Measurements from ENCODE around the gene FAM168A. TPM values are rescaled to one million over a fixed set of nuclear protein-coding genes. Genes with fewer than 3 reads are reported as not detected.
"Not testable (repeated sequence)": the region's sequence is repeated elsewhere in the genome, so short reads cannot be mapped to it uniquely, and the experiment has no call there.

The FAM168A gene
- polyA plus RNA-seq, 4 donors, result 5.4 to 18.8 (median 9.9) TPM

- H3K4me3 ChIP-seq (ENCODE audit: low read depth in 1 of 3, low read length in 3 of 3), result no peak overlapping the region
- H3K27ac ChIP-seq (ENCODE audit: low read depth in 1 of 3, low read length in 2 of 3), result no peak overlapping the region
- DNase-seq (no peak), FAIRE-seq (no peak)
- WGBS, 3 donors, result 97 to 98% (median 97%) methylated on average over 2 of the region's 2 CpGs
- peaks cover 0 to 1% (median 0%) of the 10 kb centered on the region in 3 donors for H3K4me1 ChIP-seq (ENCODE audit: control insufficient read depth in 3 of 3, insufficient read depth in 2 of 3, low read depth in 1 of 3, low read length in 2 of 3)
- peaks cover 0 to 4% of the 10 kb centered on the region in 2 donors for H3K9me3 ChIP-seq (ENCODE audit: control insufficient read depth in 2 of 2, insufficient read depth in 1 of 2, low read depth in 1 of 2, low read length in 1 of 2)
- no peaks in the 10 kb centered on the region for H3K27me3 ChIP-seq (ENCODE audit: control insufficient read depth in 3 of 3, insufficient read depth in 3 of 3, low read length in 3 of 3)
- H3K36me3 ChIP-seq (ENCODE audit: control insufficient read depth in 3 of 3, insufficient read depth in 2 of 3, low read depth in 1 of 3, low read length in 3 of 3), result peaks cover 0 to 4% (median 0%) of the 10 kb centered on the region in 3 donors
Observed at GRCh38 chr11:73452726-73453125, 145.2 kb downstream of the FAM168A start.

- Histone ChIP-seq H3K9me3 (ENCODE audit: control insufficient read depth in 2 of 2, insufficient read depth in 1 of 2, low read depth in 1 of 2, low read length in 1 of 2) (peaks cover 0 to 4% of the 10 kb centered on the region in 2 donors), H3K36me3 (ENCODE audit: control insufficient read depth in 3 of 3, insufficient read depth in 2 of 3, low read depth in 1 of 3, low read length in 3 of 3) (peaks cover 0 to 4% (median 0%) of the 10 kb centered on the region in 3 donors), H3K4me3 (ENCODE audit: low read depth in 1 of 3, low read length in 3 of 3) (no peak overlapping the region), H3K27me3 (ENCODE audit: control insufficient read depth in 3 of 3, insufficient read depth in 3 of 3, low read length in 3 of 3) (no peaks in the 10 kb centered on the region), H3K4me1 (ENCODE audit: control insufficient read depth in 3 of 3, insufficient read depth in 2 of 3, low read depth in 1 of 3, low read length in 2 of 3) (peaks cover 0 to 1% (median 0%) of the 10 kb centered on the region in 3 donors), H3K27ac (ENCODE audit: low read depth in 1 of 3, low read length in 2 of 3) (no peak overlapping the region)
- FAIRE-seq, result no peak
- peak in 1 of 2 donors; percentile 6 for DNase-seq
Observed at GRCh38 chr11:73451896-73452295, 146.0 kb downstream of the FAM168A start.

- no peak overlapping the region for H3K27ac ChIP-seq (ENCODE audit: low read depth in 1 of 3, low read length in 2 of 3)
- no peak for FAIRE-seq
- DNase-seq, result no peak
- peaks cover 1 to 9% (median 3%) of the 10 kb centered on the region in 3 donors for H3K4me1 ChIP-seq (ENCODE audit: control insufficient read depth in 3 of 3, insufficient read depth in 2 of 3, low read depth in 1 of 3, low read length in 2 of 3)
- H3K4me3 ChIP-seq (ENCODE audit: low read depth in 1 of 3, low read length in 3 of 3), result no peak overlapping the region
- H3K36me3 ChIP-seq (ENCODE audit: control insufficient read depth in 3 of 3, insufficient read depth in 2 of 3, low read depth in 1 of 3, low read length in 3 of 3), result no peaks in the 10 kb centered on the region
- no peaks in the 10 kb centered on the region for H3K27me3 ChIP-seq (ENCODE audit: control insufficient read depth in 3 of 3, insufficient read depth in 3 of 3, low read length in 3 of 3)
- H3K9me3 ChIP-seq (ENCODE audit: control insufficient read depth in 2 of 2, insufficient read depth in 1 of 2, low read depth in 1 of 2, low read length in 1 of 2), result no peaks in the 10 kb centered on the region
- 91 to 94% (median 94%) methylated on average over 2 of the region's 2 CpGs for WGBS, 3 donors
Observed at GRCh38 chr11:73446766-73447165, 151.1 kb downstream of the FAM168A start.

- FAIRE-seq (peak; percentile 70), DNase-seq (peak; percentile 19 to 66)
- no peak overlapping the region for H3K4me3 ChIP-seq (ENCODE audit: low read depth in 1 of 3, low read length in 3 of 3)
Observed at GRCh38 chr11:73445980-73446379, 151.9 kb downstream of the FAM168A start.

GRCh38 chr11:73439002-73439843 is 158.7 kb downstream of the FAM168A start:
- WGBS, 3 donors, result 38 to 62% (median 45%) methylated on average over 5 of the region's 5 CpGs
- FAIRE-seq (no peak), DNase-seq (peak; percentile 40 to 72)
- no peaks in the 10 kb centered on the region for H3K27me3 ChIP-seq (ENCODE audit: control insufficient read depth in 3 of 3, insufficient read depth in 3 of 3, low read length in 3 of 3)
- peaks cover 0 to 3% (median 0%) of the 10 kb centered on the region in 3 donors for H3K4me1 ChIP-seq (ENCODE audit: control insufficient read depth in 3 of 3, insufficient read depth in 2 of 3, low read depth in 1 of 3, low read length in 2 of 3)
- no peaks in the 10 kb centered on the region for H3K9me3 ChIP-seq (ENCODE audit: control insufficient read depth in 2 of 2, insufficient read depth in 1 of 2, low read depth in 1 of 2, low read length in 1 of 2)
- no peak overlapping the region for H3K27ac ChIP-seq (ENCODE audit: low read depth in 1 of 3, low read length in 2 of 3)
- no peaks in the 10 kb centered on the region for H3K36me3 ChIP-seq (ENCODE audit: control insufficient read depth in 3 of 3, insufficient read depth in 2 of 3, low read depth in 1 of 3, low read length in 3 of 3)
- H3K4me3 ChIP-seq (ENCODE audit: low read depth in 1 of 3, low read length in 3 of 3), result no peak overlapping the region

More at GRCh38 chr11:73445980-73446379, 151.9 kb downstream of the FAM168A start:
- H3K27ac ChIP-seq (ENCODE audit: low read depth in 1 of 3, low read length in 2 of 3), result no peak overlapping the region
- H3K27me3 ChIP-seq (ENCODE audit: control insufficient read depth in 3 of 3, insufficient read depth in 3 of 3, low read length in 3 of 3), result no peaks in the 10 kb centered on the region
- no peaks in the 10 kb centered on the region for H3K36me3 ChIP-seq (ENCODE audit: control insufficient read depth in 3 of 3, insufficient read depth in 2 of 3, low read depth in 1 of 3, low read length in 3 of 3)
- peaks cover 1 to 9% (median 3%) of the 10 kb centered on the region in 3 donors for H3K4me1 ChIP-seq (ENCODE audit: control insufficient read depth in 3 of 3, insufficient read depth in 2 of 3, low read depth in 1 of 3, low read length in 2 of 3)
- no peaks in the 10 kb centered on the region for H3K9me3 ChIP-seq (ENCODE audit: control insufficient read depth in 2 of 2, insufficient read depth in 1 of 2, low read depth in 1 of 2, low read length in 1 of 2)

GRCh38 chr11:73436859-73437258 is 161.1 kb downstream of the FAM168A start:
- WGBS, 3 donors, result 95 to 98% (median 97%) methylated on average over 4 of the region's 4 CpGs
- not testable (repeated sequence) for DNase-seq; FAIRE-seq; H3K36me3 ChIP-seq (ENCODE audit: control insufficient read depth in 3 of 3, insufficient read depth in 2 of 3, low read depth in 1 of 3, low read length in 3 of 3); H3K27ac ChIP-seq (ENCODE audit: low read depth in 1 of 3, low read length in 2 of 3); H3K4me3 ChIP-seq (ENCODE audit: low read depth in 1 of 3, low read length in 3 of 3); H3K4me1 ChIP-seq (ENCODE audit: control insufficient read depth in 3 of 3, insufficient read depth in 2 of 3, low read depth in 1 of 3, low read length in 2 of 3); H3K9me3 ChIP-seq (ENCODE audit: control insufficient read depth in 2 of 2, insufficient read depth in 1 of 2, low read depth in 1 of 2, low read length in 1 of 2); H3K27me3 ChIP-seq (ENCODE audit: control insufficient read depth in 3 of 3, insufficient read depth in 3 of 3, low read length in 3 of 3)

- FAIRE-seq (no peak), DNase-seq (no peak)
- Histone ChIP-seq H3K9me3 (ENCODE audit: control insufficient read depth in 2 of 2, insufficient read depth in 1 of 2, low read depth in 1 of 2, low read length in 1 of 2) (no peaks in the 10 kb centered on the region), H3K4me1 (ENCODE audit: control insufficient read depth in 3 of 3, insufficient read depth in 2 of 3, low read depth in 1 of 3, low read length in 2 of 3) (no peaks in the 10 kb centered on the region), H3K4me3 (ENCODE audit: low read depth in 1 of 3, low read length in 3 of 3) (no peak overlapping the region), H3K27me3 (ENCODE audit: control insufficient read depth in 3 of 3, insufficient read depth in 3 of 3, low read length in 3 of 3) (no peaks in the 10 kb centered on the region), H3K36me3 (ENCODE audit: control insufficient read depth in 3 of 3, insufficient read depth in 2 of 3, low read depth in 1 of 3, low read length in 3 of 3) (peaks cover 0 to 3% (median 0%) of the 10 kb centered on the region in 3 donors), H3K27ac (ENCODE audit: low read depth in 1 of 3, low read length in 2 of 3) (no peak overlapping the region)
- WGBS, 3 donors, result 70 to 81% (median 75%) methylated on average over 5 of the region's 5 CpGs
Observed at GRCh38 chr11:73431396-73431795, 166.5 kb downstream of the FAM168A start.

- Histone ChIP-seq H3K4me1 (ENCODE audit: control insufficient read depth in 3 of 3, insufficient read depth in 2 of 3, low read depth in 1 of 3, low read length in 2 of 3) (no peaks in the 10 kb centered on the region), H3K27ac (ENCODE audit: low read depth in 1 of 3, low read length in 2 of 3) (no peak overlapping the region), H3K4me3 (ENCODE audit: low read depth in 1 of 3, low read length in 3 of 3) (no peak overlapping the region), H3K36me3 (ENCODE audit: control insufficient read depth in 3 of 3, insufficient read depth in 2 of 3, low read depth in 1 of 3, low read length in 3 of 3) (peaks cover 0 to 3% (median 0%) of the 10 kb centered on the region in 3 donors), H3K27me3 (ENCODE audit: control insufficient read depth in 3 of 3, insufficient read depth in 3 of 3, low read length in 3 of 3) (no peaks in the 10 kb centered on the region), H3K9me3 (ENCODE audit: control insufficient read depth in 2 of 2, insufficient read depth in 1 of 2, low read depth in 1 of 2, low read length in 1 of 2) (no peaks in the 10 kb centered on the region)
- no peak for FAIRE-seq
- DNase-seq, result no peak
- 90 to 98% (median 94%) methylated on average over 4 of the region's 4 CpGs for WGBS, 3 donors
Observed at GRCh38 chr11:73430326-73430725, 167.6 kb downstream of the FAM168A start.

Data from small intestine (tissue), 7 donors.